ENCODE measurements around the gene ATAD1.
"Not testable (repeated sequence)": the region's sequence is repeated elsewhere in the genome, so short reads cannot be mapped to it uniquely, and the experiment has no call there.

- not testable (repeated sequence) for TF ChIP-seq CTCF (IDR thresholded peaks at IDR 0.05; ENCODE audit: low read length); EZH2 (IDR thresholded peaks at IDR 0.05; ENCODE audit: borderline replicate concordance, low read length)
Measured at GRCh38 chr10:87801813-87802435, 16.1 kb downstream of the ATAD1 start.

Measured in OCI-LY1 (cell line).